ENCODE measurements around the gene SSU72. TPM values are rescaled to one million over a fixed set of nuclear protein-coding genes. Genes with fewer than 3 reads are reported as not detected.
A peak's percentile ranks its signal among the peaks of the same experiment; 100 is the strongest.

The SSU72 gene
- total RNA-seq, 1 experiment from 2014 or later = 193 TPM

GRCh38 chr1:1617925-1618324 lies 43.3 kb upstream of the SSU72 start:
- Histone ChIP-seq H3K9me3 (ENCODE audit: low read depth, low read length, poor library complexity, severe bottlenecking) (no peaks in the 10 kb centered on the region), H3K27ac (ENCODE audit: low read depth, low read length, poor library complexity, severe bottlenecking) (no peak overlapping the region), H3K36me3 (ENCODE audit: insufficient read depth, low read length, poor library complexity, severe bottlenecking) (no peaks in the 10 kb centered on the region), H3K4me1 (ENCODE audit: insufficient read depth, low read length, poor library complexity, severe bottlenecking) (peaks cover 7% of the 10 kb centered on the region), H3K27me3 (replicated peaks; ENCODE audit: insufficient read depth, low read depth, low read length, poor library complexity) (no peaks in the 10 kb centered on the region), H3K4me3 (ENCODE audit: low read depth, low read length, poor library complexity, severe bottlenecking) (no peak overlapping the region)
- TF ChIP-seq CTCF (conservative IDR thresholded peaks at IDR 0.05; ENCODE audit: low read depth, low read length) = no peak
- TF ChIP-seq EZH2 (IDR thresholded peaks at IDR 0.05; ENCODE audit: borderline replicate concordance, low read depth, low read length, poor library complexity, severe bottlenecking) = no peak
- BruUV-seq (replicated peaks) = no TSS peak
- intact Hi-C loops (cut with micrococcal nuclease; ENCODE audit: unreplicated experiment) = no loop called here
- POLR2A ChIA-PET (ENCODE audit: low non-redundant PET) = no interaction called here
- CTCF ChIA-PET = no interaction called here
- no peak for DNase-seq (ENCODE audit: low spot score)

DNA sequence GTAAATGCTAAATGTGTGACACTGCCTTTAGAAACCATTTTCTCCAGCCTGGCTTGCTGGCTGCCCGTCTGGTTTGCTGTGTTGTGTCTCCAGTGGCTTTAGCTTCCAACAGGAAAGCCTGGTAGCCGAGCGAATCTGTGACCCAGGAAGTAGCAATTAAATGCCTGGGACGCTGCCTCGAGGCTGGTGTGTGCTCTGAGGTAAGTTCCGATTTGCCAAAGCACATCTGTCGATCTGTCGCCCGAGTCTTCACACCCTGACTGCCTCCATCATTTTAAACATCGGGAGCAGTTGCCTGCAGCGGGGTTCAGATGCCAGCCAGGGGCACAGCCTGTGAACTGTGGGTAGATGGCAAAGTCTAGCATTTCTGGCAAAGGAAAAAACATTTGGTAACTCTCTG lies 42.9 kb upstream of the SSU72 start:
- TSS peak; percentile 51 for BruUV-seq (replicated peaks)

DNA sequence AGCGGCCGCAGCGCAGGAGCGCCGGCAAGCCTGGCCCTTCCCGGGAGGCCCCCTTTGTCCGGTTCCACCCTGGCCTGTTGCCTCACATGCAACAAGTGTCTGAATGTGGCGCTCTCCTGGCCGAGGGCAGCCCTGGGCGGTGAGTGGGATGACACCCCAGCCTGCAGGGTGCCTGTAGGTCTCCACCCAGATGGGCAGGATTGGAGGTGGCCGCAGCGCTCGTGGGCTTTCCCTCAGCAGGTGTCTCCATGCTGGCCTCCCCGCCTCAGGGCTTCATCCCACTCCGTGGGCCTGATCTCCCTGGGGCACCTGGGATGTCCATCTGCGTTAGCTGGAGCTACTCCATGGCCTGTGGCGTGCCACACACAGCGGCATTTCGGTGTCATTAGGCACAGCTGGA lies 42.2 kb upstream of the SSU72 start:
- peak overlapping the region; percentile 90 for H3K4me3 ChIP-seq (ENCODE audit: low read depth, low read length, poor library complexity, severe bottlenecking)
- intact Hi-C loops (cut with micrococcal nuclease; ENCODE audit: unreplicated experiment) = no loop called here
- ChIA-PET CTCF (no interaction called here), POLR2A (ENCODE audit: low non-redundant PET) (no interaction called here)
- peak overlapping the region; percentile 100 for H3K27ac ChIP-seq (ENCODE audit: low read depth, low read length, poor library complexity, severe bottlenecking)
- no peaks in the 10 kb centered on the region for H3K36me3 ChIP-seq (ENCODE audit: insufficient read depth, low read length, poor library complexity, severe bottlenecking)
- peaks cover 7% of the 10 kb centered on the region for H3K4me1 ChIP-seq (ENCODE audit: insufficient read depth, low read length, poor library complexity, severe bottlenecking)
- no peak for TF ChIP-seq CTCF (conservative IDR thresholded peaks at IDR 0.05; ENCODE audit: low read depth, low read length)
- TF ChIP-seq EZH2 (IDR thresholded peaks at IDR 0.05; ENCODE audit: borderline replicate concordance, low read depth, low read length, poor library complexity, severe bottlenecking) = no peak
- no peaks in the 10 kb centered on the region for H3K27me3 ChIP-seq (replicated peaks; ENCODE audit: insufficient read depth, low read depth, low read length, poor library complexity)
- no peak for DNase-seq (ENCODE audit: low spot score)
- no TSS peak for BruUV-seq (replicated peaks)
- H3K9me3 ChIP-seq (ENCODE audit: low read depth, low read length, poor library complexity, severe bottlenecking) = no peaks in the 10 kb centered on the region

More for the DNA sequence above, 42.9 kb upstream of the SSU72 start:
- Histone ChIP-seq H3K4me1 (ENCODE audit: insufficient read depth, low read length, poor library complexity, severe bottlenecking) (peaks cover 7% of the 10 kb centered on the region), H3K9me3 (ENCODE audit: low read depth, low read length, poor library complexity, severe bottlenecking) (no peaks in the 10 kb centered on the region), H3K27ac (ENCODE audit: low read depth, low read length, poor library complexity, severe bottlenecking) (no peak overlapping the region), H3K36me3 (ENCODE audit: insufficient read depth, low read length, poor library complexity, severe bottlenecking) (no peaks in the 10 kb centered on the region), H3K4me3 (ENCODE audit: low read depth, low read length, poor library complexity, severe bottlenecking) (no peak overlapping the region), H3K27me3 (replicated peaks; ENCODE audit: insufficient read depth, low read depth, low read length, poor library complexity) (no peaks in the 10 kb centered on the region)
- DNase-seq (ENCODE audit: low spot score) = no peak
- ChIA-PET POLR2A (ENCODE audit: low non-redundant PET) (no interaction called here), CTCF (no interaction called here)
- TF ChIP-seq EZH2 (IDR thresholded peaks at IDR 0.05; ENCODE audit: borderline replicate concordance, low read depth, low read length, poor library complexity, severe bottlenecking) = no peak
- no peak for TF ChIP-seq CTCF (conservative IDR thresholded peaks at IDR 0.05; ENCODE audit: low read depth, low read length)
- intact Hi-C loops (cut with micrococcal nuclease; ENCODE audit: unreplicated experiment) = no loop called here
